Vein endothelial cell (primary cell): Measurements from ENCODE around the gene STXBP2. TPM values are rescaled to one million over a fixed set of nuclear protein-coding genes. Genes with fewer than 3 reads are reported as not detected.

Experiments used
- small RNA-seq: library from RNA; depleted of rRNA; stranded (forward); fragments of <200 nt; gene quantifications from one replicate; pipeline ENCODE3, GENCODE V24; 2012
- total RNA-seq: library from RNA; depleted of rRNA; stranded (reverse); fragments of >200 nt; gene quantifications from 2 replicates; pipeline ENCODE4 v1.2.3, GENCODE V29; 2012

Gene STXBP2
- total RNA-seq: 29.4 and 29.8 TPM in 2 replicates

GRCh38 chr19:7636691-7637373 lies at the start of gene STXBP2:
Gene STXBP2, plus strand, starts transcription at chr19:7637110. Its CDS starts 40 bp downstream, at chr19:7637150.

DNA sequence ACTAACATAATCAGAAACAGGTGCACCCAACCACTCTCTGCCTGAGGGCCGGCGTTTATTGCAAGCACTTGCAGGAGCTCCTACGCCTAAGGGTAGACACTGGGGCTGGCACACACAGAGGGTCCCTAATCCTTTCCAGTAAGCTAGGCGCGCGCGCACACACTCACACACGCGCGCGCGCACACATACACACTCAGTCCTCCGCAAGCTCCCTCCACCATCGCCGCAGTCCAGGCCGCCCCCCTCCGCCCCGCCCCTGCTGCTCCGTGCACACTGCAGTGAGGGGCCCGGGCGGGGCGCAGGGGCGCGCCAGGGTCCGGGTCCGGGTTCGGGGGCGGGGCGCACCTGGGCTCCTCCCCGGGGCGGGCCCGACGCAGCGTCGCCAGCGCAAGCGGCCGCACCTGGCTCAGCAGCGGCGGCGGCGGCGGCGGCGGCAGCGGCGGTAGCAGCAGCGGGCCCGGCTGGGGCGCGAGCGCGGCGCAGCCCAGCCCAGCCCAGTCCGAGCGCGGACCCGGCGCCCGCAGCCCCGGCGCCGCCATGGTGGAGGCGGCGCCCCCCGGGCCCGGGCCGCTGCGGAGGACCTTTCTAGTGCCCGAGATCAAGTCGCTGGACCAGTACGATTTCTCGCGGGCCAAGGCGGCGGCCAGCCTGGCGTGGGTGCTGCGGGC lies 41.3 kb upstream of the STXBP2 start, which contains the start of gene CAMSAP3:
CAMSAP3 (plus strand) TSS at position 398 of the 668 bp plus-strand sequence; CDS start at position 538, 140 bp downstream.

DNA sequence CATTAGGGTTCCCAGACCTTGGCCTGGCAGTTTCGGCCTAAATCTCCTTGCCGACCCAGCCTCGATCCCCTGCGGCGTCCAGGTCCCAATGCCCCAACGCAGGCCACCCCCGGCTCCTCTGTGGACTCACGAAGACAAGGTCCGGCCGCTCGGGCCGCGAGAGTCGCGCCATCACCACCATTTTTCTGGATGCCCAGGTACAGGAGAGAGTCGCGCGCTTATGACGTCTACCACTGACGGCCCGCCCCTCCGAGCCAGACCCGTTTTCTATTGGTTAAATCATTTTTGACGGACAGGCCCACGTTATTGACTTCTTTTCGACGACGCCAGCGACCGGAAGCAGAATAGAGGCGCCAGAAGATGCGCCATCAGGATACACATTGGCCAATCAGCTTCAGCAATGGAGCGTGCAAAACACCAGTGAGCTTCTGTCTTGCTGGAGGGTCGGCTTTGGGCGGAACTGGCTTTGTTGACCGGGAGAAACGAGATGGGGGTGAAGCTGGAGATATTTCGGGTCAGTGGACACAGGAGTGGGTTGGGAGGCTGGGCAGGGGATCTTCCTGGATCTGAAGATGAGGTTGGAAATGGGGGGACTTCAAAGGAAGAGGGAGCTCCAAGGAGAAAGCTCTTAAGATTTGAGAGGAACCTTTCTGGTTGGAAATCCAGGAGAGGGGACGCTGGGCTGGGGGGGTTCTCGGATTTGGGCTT lies 7.4 kb upstream of the STXBP2 start, which contains the start of the genes PET100 and XAB2:
PET100 (plus strand) TSS at position 447 of the 708 bp plus-strand sequence; CDS start at position 488, 41 bp downstream.
XAB2 (minus strand) TSS at position 199 of the 708 bp plus-strand sequence; CDS start at position 181, 18 bp downstream.

GRCh38 chr19:7633698-7634097 lies 3.2 kb upstream of the STXBP2 start, which contains the start of gene PCP2:
Gene PCP2, minus strand, starts transcription at chr19:7633719. Its CDS starts 262 bp downstream, at chr19:7633457.

GRCh38 chr19:7668842-7669241 lies 31.9 kb downstream of the STXBP2 start, which contains the start of gene RETN:
Gene RETN, plus strand, starts transcription at chr19:7669049. Its CDS starts 278 bp downstream, at chr19:7669327.

GRCh38 chr19:7676854-7677253 lies 39.9 kb downstream of the STXBP2 start, which contains the start of gene MCEMP1:
Gene MCEMP1, plus strand, starts transcription at chr19:7677090. Its CDS starts 31 bp downstream, at chr19:7677121.

DNA sequence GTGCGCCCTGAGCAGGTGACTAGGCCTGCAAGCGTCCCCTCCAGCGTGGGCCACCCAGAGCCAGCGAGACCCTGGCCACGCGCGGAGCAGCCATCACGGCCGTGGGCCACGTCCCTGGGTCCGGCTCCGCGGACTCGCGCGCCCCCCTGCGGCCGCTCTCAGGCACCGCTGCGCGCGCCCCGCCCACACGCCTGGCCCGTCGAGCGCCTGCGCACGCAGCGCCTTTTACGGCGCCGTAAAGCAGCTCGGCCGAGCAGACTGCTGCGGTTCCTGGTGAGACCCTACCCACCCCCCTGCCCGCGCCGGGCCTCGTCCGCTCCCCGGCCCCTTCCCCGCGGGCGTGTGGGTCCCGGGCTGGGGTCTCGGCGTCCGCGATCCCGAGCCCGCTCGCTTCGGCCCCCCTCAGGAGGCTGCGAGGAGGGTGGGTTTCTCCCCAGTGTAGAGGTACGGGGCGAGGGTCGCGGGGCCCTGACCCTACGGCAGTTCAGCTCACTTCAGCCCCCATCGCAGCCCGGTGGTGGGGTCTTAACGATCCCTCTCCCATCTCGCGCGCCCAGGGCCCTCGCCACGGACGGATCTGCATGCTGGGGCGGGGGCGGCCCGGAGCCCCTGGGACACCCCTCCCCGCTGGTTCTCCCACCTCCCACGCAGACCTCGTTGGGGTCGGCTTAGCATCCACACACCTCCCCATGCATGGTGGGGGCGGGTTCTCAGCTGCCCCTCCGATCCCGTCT lies 43.9 kb downstream of the STXBP2 start, which contains the start of gene TRAPPC5:
TRAPPC5 (plus strand) TSS at position 228 of the 734 bp plus-strand sequence. CDS start 1,421 bp downstream, outside the sequence.

Small RNA genes within 50 kb of the gene (small RNA-seq; reads per million reads assigned to genes)
- gene MIR6792: not detected

Other genes starting within 250 kb of the STXBP2 start
- 1.6 and 1.7 TPM in 2 replicates for gene PEX11G, start 148.1 kb upstream of the STXBP2 start, total RNA-seq
- 26.2 and 44.4 TPM in 2 replicates for gene ZNF358, start 121.0 kb upstream of the STXBP2 start, total RNA-seq
- gene MCOLN1, start 114.5 kb upstream of the STXBP2 start, total RNA-seq: 9.1 and 9.3 TPM in 2 replicates
- gene PNPLA6, start 101.4 kb upstream of the STXBP2 start, total RNA-seq: 151 and 181 TPM in 2 replicates
- gene CAMSAP3, start 41.2 kb upstream of the STXBP2 start, total RNA-seq: 0.33 TPM in 1 of 2 replicates, not detected in the other
- 39.1 and 46.1 TPM in 2 replicates for gene XAB2, start 7.6 kb upstream of the STXBP2 start, total RNA-seq
- 6.2 and 8.8 TPM in 2 replicates for gene PET100, start 7.3 kb upstream of the STXBP2 start, total RNA-seq
- not detected in 2 replicates for gene PCP2, start 3.4 kb upstream of the STXBP2 start, total RNA-seq
- not detected in 2 replicates for gene RETN, start 31.9 kb downstream of the STXBP2 start, total RNA-seq
- gene MCEMP1, start 40.0 kb downstream of the STXBP2 start, total RNA-seq: not detected in 2 replicates
- gene TRAPPC5, start 43.7 kb downstream of the STXBP2 start, total RNA-seq: 47.4 and 68.5 TPM in 2 replicates
- not detected in 2 replicates for gene FCER2, start 65.0 kb downstream of the STXBP2 start, total RNA-seq
- not detected in 2 replicates for gene CLEC4G, start 95.0 kb downstream of the STXBP2 start, total RNA-seq
- gene CD209, start 110.4 kb downstream of the STXBP2 start, total RNA-seq: not detected in 2 replicates
- not detected in 2 replicates for gene CLEC4M, start 126.1 kb downstream of the STXBP2 start, total RNA-seq
- 13.7 and 21.6 TPM in 2 replicates for gene EVI5L, start 193.1 kb downstream of the STXBP2 start, total RNA-seq
- not detected in 2 replicates for gene PRR36, start 237.3 kb downstream of the STXBP2 start, total RNA-seq